HCT116 (cell line): ENCODE measurements around the gene CFAP77. TPM values are rescaled to one million over a fixed set of nuclear protein-coding genes. Genes with fewer than 3 reads are reported as not detected.

Experiments
- ATAC-seq: fragments of 200-7000 bp; cut with Tn5 transposase; 2 replicates; pipeline ENCODE4 v1.9.1; 2020; ENCODE audit warnings: mild to moderate bottlenecking, moderate library complexity
- BruUV-seq: library from RNA; stranded (reverse); fragments of 400-500 nt; replicated peaks from 2 replicates; lab custom pipeline; 2021; lab: Mats Ljungman, UMichigan
- CTCF ChIA-PET: fragments of 300-600 bp; sonication (Branson Sonifier 250); formaldehyde crosslinking; loops from one replicate; lab custom pipeline; 2021; ENCODE audit warnings: antibody characterized with exemption; lab: Charles Lee
- POLR2A ChIA-PET: fragments of 300-600, 350-600 bp; sonication (Branson Sonifier 250); formaldehyde crosslinking; loops from one replicate; lab custom pipeline; 2021; ENCODE audit warnings: antibody characterized with exemption; lab: Charles Lee
- RAD21 ChIA-PET, 2 experiments: fragments of 300-600 bp; sonication (Branson Sonifier 250); formaldehyde crosslinking; loops; one replicate each; lab custom pipeline; 2023; ENCODE audit warnings: low total read pairs in 2 of 2; ENCODE audit not compliant: uncharacterized antibody in 2 of 2, unreplicated experiment in 2 of 2, low non-redundant PET in 1 of 2; lab: Charles Lee
- DNase-seq: peaks from one replicate; pipeline ENCODE4 v3.0.0-alpha.2; 2010; ENCODE audit warnings: low read depth, low spot score
- H2AFZ ChIP-seq: fragments of 200-600 bp; shearing (Covaris generic), sonication (generic); 2 replicates; pipeline ENCODE4 v1.6.1; 2017; ENCODE audit warnings: low read depth, mixed run types, mixed read lengths, antibody characterized with exemption, low read length; ENCODE audit not compliant: poor library complexity, severe bottlenecking
- H3K27ac ChIP-seq: 2 replicates; pipeline ENCODE4 v1.5.1; 2012; ENCODE audit warnings: low read depth, low read length
- H3K27me3 ChIP-seq: fragments of 200-600 bp; sonication (generic); 2 replicates; pipeline ENCODE4 v1.6.1; 2016; ENCODE audit warnings: mixed run types, low read length, mixed read lengths; ENCODE audit not compliant: insufficient read depth
- H3K36me3 ChIP-seq, 2 experiments: fragments of 200-500 bp in 1 of 2; fragments of 200-600 bp in 1 of 2; sonication (Bioruptor generic) in 1 of 2; sonication (generic) in 1 of 2; 2 replicates each; pipeline versions ENCODE4 v1.5.1 to v1.6.1; 2014 to 2016; ENCODE audit warnings: low read length in 2 of 2, inconsistent platforms in 1 of 2, mixed read lengths in 1 of 2, mixed run types in 1 of 2; ENCODE audit not compliant: insufficient read depth in 2 of 2, control insufficient read depth in 1 of 2
- H3K4me1 ChIP-seq, 2 experiments: fragments of 200-600 bp in 1 of 2; sonication (generic) in 1 of 2; 2 replicates each; pipeline versions ENCODE4 v1.5.1 to v1.6.1; 2012 to 2017; ENCODE audit warnings: low read length in 2 of 2, inconsistent platforms in 1 of 2, mild to moderate bottlenecking in 1 of 2, mixed read lengths in 1 of 2, mixed run types in 1 of 2, moderate library complexity in 1 of 2; ENCODE audit not compliant: insufficient read depth in 2 of 2, control insufficient read depth in 1 of 2
- H3K4me2 ChIP-seq: fragments of 200-600 bp; sonication (generic); 2 replicates; pipeline ENCODE4 v1.6.1; 2017; ENCODE audit warnings: mixed run types, low read length, mixed read lengths
- H3K4me3 ChIP-seq, 2 experiments: fragments of 200-600 bp in 1 of 2; sonication (generic) in 1 of 2; replicated peaks in 1 of 2; 2 replicates each; pipeline ENCODE4 v1.5.1; 2011 to 2016; ENCODE audit warnings: low read length in 2 of 2, control low read depth in 1 of 2, low read depth in 1 of 2, mild to moderate bottlenecking in 1 of 2, mixed read lengths in 1 of 2, mixed run types in 1 of 2
- H3K79me2 ChIP-seq: fragments of 200-600 bp; sonication (generic); 2 replicates; pipeline ENCODE4 v1.6.1; 2017; ENCODE audit warnings: mild to moderate bottlenecking, mixed run types, low read length, moderate library complexity, mixed read lengths; ENCODE audit not compliant: insufficient read depth
- H3K9ac ChIP-seq: fragments of 200-600 bp; sonication (generic); 2 replicates; pipeline ENCODE4 v1.6.1; 2016; ENCODE audit warnings: low read length, mixed read lengths
- H3K9me2 ChIP-seq: fragments of 200-600 bp; sonication (generic), shearing (Covaris generic); 2 replicates; pipeline ENCODE4 v1.6.1; 2017; ENCODE audit warnings: mixed run types, mild to moderate bottlenecking, moderate library complexity; ENCODE audit not compliant: insufficient read depth
- H3K9me3 ChIP-seq, 2 experiments: fragments of 200-500 bp in 1 of 2; fragments of 200-600 bp in 1 of 2; sonication (Bioruptor generic) in 1 of 2; sonication (generic) in 1 of 2; 2 replicates each; pipeline ENCODE4 v1.6.1; 2014 to 2017; ENCODE audit warnings: low read length in 2 of 2, mixed read lengths in 2 of 2, inconsistent platforms in 1 of 2, low read depth in 1 of 2, mild to moderate bottlenecking in 1 of 2, mixed run types in 1 of 2, moderate library complexity in 1 of 2; ENCODE audit not compliant: control insufficient read depth in 1 of 2, insufficient read depth in 1 of 2
- H4K20me1 ChIP-seq: fragments of 200-600 bp; sonication (generic), shearing (Covaris generic); 2 replicates; pipeline ENCODE4 v1.6.1; 2017; ENCODE audit warnings: mixed run types, mild to moderate bottlenecking, moderate library complexity; ENCODE audit not compliant: insufficient read depth
- EZH2phosphoT487 ChIP-seq: fragments of 200-600 bp; IDR thresholded peaks from 2 replicates; pipeline ENCODE4 v1.6.1; 2018; ENCODE audit warnings: antibody characterized with exemption, borderline replicate concordance
- POLR2A ChIP-seq: IDR thresholded peaks from 2 replicates; pipeline ENCODE4 v1.7.0; 2011; ENCODE audit warnings: borderline replicate concordance; ENCODE audit not compliant: insufficient read depth, insufficient read length; ENCODE audit errors: extremely low read depth
- RAD21 ChIP-seq: IDR thresholded peaks from 2 replicates; pipeline ENCODE4 v1.6.1; 2012; ENCODE audit warnings: low read depth, mild to moderate bottlenecking
- intact Hi-C: fragments of 100-400 bp; cut with micrococcal nuclease; formaldehyde crosslinking; loops from 2 replicates; pipeline ENCODE4 v1.10.0; 2022
- total RNA-seq: library from RNA; stranded (reverse); gene quantifications from one replicate; pipeline ENCODE4 v1.2.1, GENCODE V29; 2021; ENCODE audit not compliant: unreplicated experiment
- TF ChIP-seq, protein P1 (sequence below): IDR thresholded peaks from 2 replicates; pipeline ENCODE4 v1.6.1; 2012
- TF ChIP-seq, protein P2 (sequence below): IDR thresholded peaks from 2 replicates; pipeline ENCODE4 v1.6.1; 2011; ENCODE audit warnings: mild to moderate bottlenecking, low read length, moderate library complexity; ENCODE audit not compliant: insufficient replicate concordance; ENCODE audit errors: extremely low read depth
- TF ChIP-seq, protein P3 (sequence below): IDR thresholded peaks from 2 replicates; pipeline ENCODE4 v1.6.1; 2012; ENCODE audit warnings: low read depth

CFAP77 gene
- total RNA-seq, 1 experiment from 2014 or later = 0.98 TPM

DNA sequence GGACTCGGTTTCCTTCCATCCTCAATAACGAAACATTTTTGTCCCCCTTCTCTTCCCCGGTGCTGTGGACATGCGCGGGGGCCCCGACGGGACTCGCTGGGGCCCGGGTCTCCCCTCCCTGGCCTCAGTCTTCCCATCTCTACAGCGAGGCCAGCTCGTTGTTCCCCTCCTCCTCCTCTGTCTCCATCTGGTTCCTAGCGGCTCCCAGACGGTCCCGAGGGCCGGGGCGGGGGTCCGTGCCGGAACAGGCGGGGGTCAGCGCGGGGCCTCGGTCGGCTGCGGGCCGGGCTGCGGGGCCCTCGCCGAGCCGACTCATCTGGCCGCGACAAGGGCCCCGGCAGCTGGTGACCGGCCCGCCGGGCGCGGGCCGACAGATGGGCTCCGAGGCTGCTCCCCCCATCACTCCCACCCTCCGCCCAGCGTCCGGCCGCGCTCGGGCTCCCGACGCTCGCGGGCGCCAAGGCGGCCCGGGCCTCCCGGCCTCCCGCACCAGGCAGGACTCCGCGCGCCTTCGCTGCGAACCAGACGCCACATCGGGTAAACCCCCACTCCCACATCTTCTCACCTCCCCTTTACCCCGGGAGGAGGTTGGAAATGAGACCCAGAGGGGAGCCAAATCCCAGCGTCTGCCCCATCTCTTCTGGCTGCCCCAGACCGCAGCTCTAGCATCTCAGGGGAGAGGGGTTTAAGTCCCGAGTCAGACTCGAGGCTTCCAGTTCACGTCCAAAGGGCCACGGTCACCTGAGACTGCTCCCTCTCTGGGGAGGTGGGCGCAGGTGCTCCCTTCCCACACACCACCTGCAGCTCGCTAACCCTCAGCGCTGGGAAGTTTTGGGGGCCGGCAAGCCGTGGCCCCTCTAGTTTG, 180.5 kb downstream of the CFAP77 start:
- no peak overlapping the region for H2AFZ ChIP-seq
- TF ChIP-seq, protein P1, sequence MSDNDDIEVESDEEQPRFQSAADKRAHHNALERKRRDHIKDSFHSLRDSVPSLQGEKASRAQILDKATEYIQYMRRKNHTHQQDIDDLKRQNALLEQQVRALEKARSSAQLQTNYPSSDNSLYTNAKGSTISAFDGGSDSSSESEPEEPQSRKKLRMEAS = no peak
- no peak for TF ChIP-seq RAD21
- TF ChIP-seq, protein P2, sequence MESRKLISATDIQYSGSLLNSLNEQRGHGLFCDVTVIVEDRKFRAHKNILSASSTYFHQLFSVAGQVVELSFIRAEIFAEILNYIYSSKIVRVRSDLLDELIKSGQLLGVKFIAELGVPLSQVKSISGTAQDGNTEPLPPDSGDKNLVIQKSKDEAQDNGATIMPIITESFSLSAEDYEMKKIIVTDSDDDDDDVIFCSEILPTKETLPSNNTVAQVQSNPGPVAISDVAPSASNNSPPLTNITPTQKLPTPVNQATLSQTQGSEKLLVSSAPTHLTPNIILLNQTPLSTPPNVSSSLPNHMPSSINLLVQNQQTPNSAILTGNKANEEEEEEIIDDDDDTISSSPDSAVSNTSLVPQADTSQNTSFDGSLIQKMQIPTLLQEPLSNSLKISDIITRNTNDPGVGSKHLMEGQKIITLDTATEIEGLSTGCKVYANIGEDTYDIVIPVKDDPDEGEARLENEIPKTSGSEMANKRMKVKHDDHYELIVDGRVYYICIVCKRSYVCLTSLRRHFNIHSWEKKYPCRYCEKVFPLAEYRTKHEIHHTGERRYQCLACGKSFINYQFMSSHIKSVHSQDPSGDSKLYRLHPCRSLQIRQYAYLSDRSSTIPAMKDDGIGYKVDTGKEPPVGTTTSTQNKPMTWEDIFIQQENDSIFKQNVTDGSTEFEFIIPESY = no peak
- no peak for TF ChIP-seq POLR2A
- TF ChIP-seq, protein P3, sequence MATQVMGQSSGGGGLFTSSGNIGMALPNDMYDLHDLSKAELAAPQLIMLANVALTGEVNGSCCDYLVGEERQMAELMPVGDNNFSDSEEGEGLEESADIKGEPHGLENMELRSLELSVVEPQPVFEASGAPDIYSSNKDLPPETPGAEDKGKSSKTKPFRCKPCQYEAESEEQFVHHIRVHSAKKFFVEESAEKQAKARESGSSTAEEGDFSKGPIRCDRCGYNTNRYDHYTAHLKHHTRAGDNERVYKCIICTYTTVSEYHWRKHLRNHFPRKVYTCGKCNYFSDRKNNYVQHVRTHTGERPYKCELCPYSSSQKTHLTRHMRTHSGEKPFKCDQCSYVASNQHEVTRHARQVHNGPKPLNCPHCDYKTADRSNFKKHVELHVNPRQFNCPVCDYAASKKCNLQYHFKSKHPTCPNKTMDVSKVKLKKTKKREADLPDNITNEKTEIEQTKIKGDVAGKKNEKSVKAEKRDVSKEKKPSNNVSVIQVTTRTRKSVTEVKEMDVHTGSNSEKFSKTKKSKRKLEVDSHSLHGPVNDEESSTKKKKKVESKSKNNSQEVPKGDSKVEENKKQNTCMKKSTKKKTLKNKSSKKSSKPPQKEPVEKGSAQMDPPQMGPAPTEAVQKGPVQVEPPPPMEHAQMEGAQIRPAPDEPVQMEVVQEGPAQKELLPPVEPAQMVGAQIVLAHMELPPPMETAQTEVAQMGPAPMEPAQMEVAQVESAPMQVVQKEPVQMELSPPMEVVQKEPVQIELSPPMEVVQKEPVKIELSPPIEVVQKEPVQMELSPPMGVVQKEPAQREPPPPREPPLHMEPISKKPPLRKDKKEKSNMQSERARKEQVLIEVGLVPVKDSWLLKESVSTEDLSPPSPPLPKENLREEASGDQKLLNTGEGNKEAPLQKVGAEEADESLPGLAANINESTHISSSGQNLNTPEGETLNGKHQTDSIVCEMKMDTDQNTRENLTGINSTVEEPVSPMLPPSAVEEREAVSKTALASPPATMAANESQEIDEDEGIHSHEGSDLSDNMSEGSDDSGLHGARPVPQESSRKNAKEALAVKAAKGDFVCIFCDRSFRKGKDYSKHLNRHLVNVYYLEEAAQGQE = no peak
- TF ChIP-seq EZH2phosphoT487 = no peak
- H3K27me3 ChIP-seq = no peaks in the 10 kb centered on the region
- no peaks in the 10 kb centered on the region for H3K79me2 ChIP-seq
- no peak overlapping the region for H3K4me3 ChIP-seq
- no peaks in the 10 kb centered on the region for H4K20me1 ChIP-seq
- no peak overlapping the region for H3K27ac ChIP-seq
- ChIA-PET CTCF (no interaction called here), POLR2A (no interaction called here), RAD21 (no interaction called here)
- no peak overlapping the region for H3K4me2 ChIP-seq
- intact Hi-C loops = no loop called here
- no peaks in the 10 kb centered on the region for H3K9me2 ChIP-seq
- peaks cover 3 to 6% of the 10 kb centered on the region in 2 experiments; a peak in 1 of 4 replicates for H3K36me3 ChIP-seq
- H3K4me1 ChIP-seq = peaks cover 0 to 2% of the 10 kb centered on the region in 2 experiments; a peak in 2 of 4 replicates
- DNase-seq (no peak), ATAC-seq (no peak)
- BruUV-seq = no TSS peak
- no peaks in the 10 kb centered on the region for H3K9me3 ChIP-seq
- no peak overlapping the region for H3K9ac ChIP-seq
